A549 (cell line): ENCODE measurements around the gene CTR9. TPM values are rescaled to one million over a fixed set of nuclear protein-coding genes. Genes with fewer than 3 reads are reported as not detected.

Experiments
- ATAC-seq, 2 experiments: fragments of 200-7000 bp in 1 of 2; fragments of >200 bp in 1 of 2; cut with Nextera tagmentation in 1 of 2; cut with Tn5 transposase in 1 of 2; 3 replicates each; pipeline versions ENCODE4 v1.8.0 to v1.9.1; 2018 to 2020; ENCODE audit warnings: mild to moderate bottlenecking in 1 of 2, moderate library complexity in 1 of 2
- CTCF ChIA-PET: fragments of 300-600 bp; sonication (Branson Sonifier 250); formaldehyde crosslinking; extraction: SDS; loops from one replicate; lab custom pipeline; 2021; ENCODE audit warnings: antibody characterized with exemption, inconsistent platforms; lab: Yijun Ruan, JAX
- POLR2A ChIA-PET: fragments of 350-600 bp; formaldehyde crosslinking; extraction: SDS; loops from one replicate; lab custom pipeline; 2021; ENCODE audit warnings: antibody characterized with exemption, inconsistent platforms; lab: Yijun Ruan, JAX
- DNase-seq, 2 experiments: peaks; one replicate each; pipeline versions ENCODE4 v3.0.0 to v3.0.0-alpha.2; 2011 to 2016; ENCODE audit warnings: low read depth in 1 of 2, low spot score in 1 of 2
- FAIRE-seq: peaks from 2 replicates; lab custom pipeline; 2011; peaks lifted over from hg19 to GRCh38; lab: Jason Lieb, UNC
- H3K27ac ChIP-seq, 2 experiments: fragments of >200 bp; sonication (Bioruptor Twin); formaldehyde crosslinking; 3 replicates each; pipeline ENCODE4 v1.5.1; 2016 to 2017
- H3K4me1 ChIP-seq: fragments of >200 bp; sonication (Bioruptor Twin); formaldehyde crosslinking; 3 replicates; pipeline ENCODE4 v1.6.1; 2016
- H3K4me2 ChIP-seq: fragments of >200 bp; sonication (Bioruptor Twin); formaldehyde crosslinking; 3 replicates; pipeline ENCODE4 v1.6.1; 2016
- H3K4me3 ChIP-seq: fragments of >200 bp; sonication (Bioruptor Twin); formaldehyde crosslinking; 3 replicates; pipeline ENCODE4 v1.5.1; 2016
- H3K9me3 ChIP-seq: fragments of >200 bp; sonication (Bioruptor Twin); formaldehyde crosslinking; 3 replicates; pipeline ENCODE4 v1.6.1; 2016
- BHLHE40 ChIP-seq: IDR thresholded peaks from 2 replicates; pipeline ENCODE4 v1.6.1; 2012; ENCODE audit warnings: low read depth, low read length, inconsistent platforms
- CBX8 ChIP-seq: fragments of 200-600 bp; sonication (generic); IDR thresholded peaks from 2 replicates; pipeline ENCODE4 v1.6.1; 2016
- CHD2 ChIP-seq: fragments of 150-350 bp; IDR thresholded peaks from 2 replicates; pipeline ENCODE4 v1.6.1; 2014; ENCODE audit warnings: low read length; ENCODE audit not compliant: partially characterized antibody
- EHMT2 ChIP-seq: fragments of 200-600 bp; sonication (generic); IDR thresholded peaks from 2 replicates; pipeline ENCODE4 v1.6.1; 2016; ENCODE audit warnings: antibody characterized with exemption, low read depth, mild to moderate bottlenecking, moderate library complexity
- FOSB ChIP-seq: fragments of 250-450 bp; sonication (Bioruptor Pico); IDR thresholded peaks from 2 replicates; pipeline ENCODE4 v1.5.0; 2020; ENCODE audit warnings: mild to moderate bottlenecking, moderate library complexity
- FOSL2 ChIP-seq, 2 experiments: fragments of 450-650 bp in 1 of 2; fragments of >200 bp in 1 of 2; sonication (Bioruptor Twin) in 1 of 2; formaldehyde crosslinking; IDR thresholded peaks; 2 replicates each; pipeline versions ENCODE4 v1.5.0 to v1.6.1; 2016 to 2020; ENCODE audit warnings: mild to moderate bottlenecking in 1 of 2, moderate library complexity in 1 of 2
- HDAC2 ChIP-seq: fragments of 200-600 bp; sonication (generic); IDR thresholded peaks from 2 replicates; pipeline ENCODE4 v1.6.1; 2016
- HES2 ChIP-seq: fragments of >200 bp; sonication (Bioruptor Twin); formaldehyde crosslinking; IDR thresholded peaks from 2 replicates; pipeline ENCODE4 v1.6.1; 2016
- HEYL ChIP-seq: fragments of 250-450 bp; sonication (Bioruptor Pico); IDR thresholded peaks from 2 replicates; pipeline ENCODE4 v1.8.0; 2021; ENCODE audit warnings: mild to moderate bottlenecking, moderate library complexity
- HOXB13 ChIP-seq: fragments of 250-450 bp; sonication (Bioruptor Pico); IDR thresholded peaks from 2 replicates; pipeline ENCODE4 v1.5.0; 2020; ENCODE audit warnings: low read depth, mild to moderate bottlenecking, moderate library complexity
- HOXB5 ChIP-seq: fragments of 250-450 bp; sonication (Bioruptor Pico); IDR thresholded peaks from 2 replicates; pipeline ENCODE4 v1.5.0; 2020; ENCODE audit warnings: mild to moderate bottlenecking, moderate library complexity
- JUN ChIP-seq, 2 experiments: fragments of >200 bp; sonication (Bioruptor Twin); formaldehyde crosslinking; IDR thresholded peaks; 2 replicates in 1 of 2; 3 replicates in 1 of 2; pipeline ENCODE4 v1.6.1; 2016 to 2017
- KDM1A ChIP-seq: fragments of 200-600 bp; sonication (generic); IDR thresholded peaks from 2 replicates; pipeline ENCODE4 v1.6.1; 2016; ENCODE audit warnings: low read depth, mild to moderate bottlenecking
- MAX ChIP-seq: IDR thresholded peaks from 2 replicates; pipeline ENCODE4 v1.6.1; 2012
- NFE2L2 ChIP-seq: fragments of 150-350 bp; conservative IDR thresholded peaks from 2 replicates; pipeline ENCODE4 v1.6.1; 2014; ENCODE audit warnings: low read length
- NR3C1 ChIP-seq: fragments of >200 bp; sonication (Bioruptor Twin); formaldehyde crosslinking; IDR thresholded peaks from 3 replicates; pipeline ENCODE4 v1.6.1; 2017
- PHF8 ChIP-seq: fragments of 200-600 bp; sonication (generic); IDR thresholded peaks from 2 replicates; pipeline ENCODE4 v1.6.1; 2016; ENCODE audit warnings: low read depth, mild to moderate bottlenecking, antibody characterized with exemption, moderate library complexity, borderline replicate concordance
- RCOR1 ChIP-seq: fragments of 150-350 bp; IDR thresholded peaks from 2 replicates; pipeline ENCODE4 v1.6.1; 2014; ENCODE audit warnings: antibody characterized with exemption, low read length, low read depth
- TFCP2L1 ChIP-seq: fragments of 250-450 bp; sonication (Bioruptor Pico); IDR thresholded peaks from 2 replicates; pipeline ENCODE4 v1.5.0; 2021; ENCODE audit warnings: mild to moderate bottlenecking
- USF2 ChIP-seq: fragments of 450-650 bp; IDR thresholded peaks from 2 replicates; pipeline ENCODE4 v1.6.1; 2014; ENCODE audit warnings: antibody characterized with exemption
- ZFP36 ChIP-seq: fragments of 450-650 bp; IDR thresholded peaks from 2 replicates; pipeline ENCODE4 v1.6.1; 2014; ENCODE audit warnings: borderline replicate concordance; ENCODE audit not compliant: partially characterized antibody
- ZNF302 ChIP-seq: fragments of 250-450 bp; sonication (Bioruptor Pico); IDR thresholded peaks from 2 replicates; pipeline ENCODE4 v1.9.0; 2021; ENCODE audit warnings: inconsistent platforms, mild to moderate bottlenecking, moderate library complexity
- WGBS: methylation state at CpG from one replicate; pipeline ENCODE4 v1.1.6; 2017; ENCODE audit errors: missing lambda C conversion rate; 5-methylcytosine and 5-hydroxymethylcytosine counted together
- polyA plus RNA-seq, 4 experiments: library from polyadenylated mRNA; depleted of rRNA in 3 of 4; stranded (reverse); fragments of >200 nt; fragmentation: RNase III in 1 of 4; extraction: RNeasy Plus Mini Kit Qiagen cat#74134 plus additional on column Dnase treatment in 1 of 4; gene quantifications; 2 replicates in 3 of 4; 3 replicates in 1 of 4; pipeline ENCODE4 v1.2.3, GENCODE V29; 2011 to 2017
- TF ChIP-seq, protein P1 (sequence below): fragments of >200 bp; sonication (Bioruptor Twin); formaldehyde crosslinking; IDR thresholded peaks from 3 replicates; pipeline ENCODE4 v1.5.1; 2016
- TF ChIP-seq, protein P2 (sequence below): IDR thresholded peaks from 2 replicates; pipeline ENCODE4 v1.6.1; 2012; ENCODE audit warnings: low read depth, borderline replicate concordance
- TF ChIP-seq, protein P3 (sequence below): fragments of 200-600 bp; sonication (generic); IDR thresholded peaks from 2 replicates; pipeline ENCODE4 v1.6.1; 2016; ENCODE audit warnings: antibody characterized with exemption, mild to moderate bottlenecking, moderate library complexity

CTR9 gene
- polyA plus RNA-seq, 2 of the 4 experiments (the other 2 are of a cell fraction): 24.8 to 35.0 TPM

DNA sequence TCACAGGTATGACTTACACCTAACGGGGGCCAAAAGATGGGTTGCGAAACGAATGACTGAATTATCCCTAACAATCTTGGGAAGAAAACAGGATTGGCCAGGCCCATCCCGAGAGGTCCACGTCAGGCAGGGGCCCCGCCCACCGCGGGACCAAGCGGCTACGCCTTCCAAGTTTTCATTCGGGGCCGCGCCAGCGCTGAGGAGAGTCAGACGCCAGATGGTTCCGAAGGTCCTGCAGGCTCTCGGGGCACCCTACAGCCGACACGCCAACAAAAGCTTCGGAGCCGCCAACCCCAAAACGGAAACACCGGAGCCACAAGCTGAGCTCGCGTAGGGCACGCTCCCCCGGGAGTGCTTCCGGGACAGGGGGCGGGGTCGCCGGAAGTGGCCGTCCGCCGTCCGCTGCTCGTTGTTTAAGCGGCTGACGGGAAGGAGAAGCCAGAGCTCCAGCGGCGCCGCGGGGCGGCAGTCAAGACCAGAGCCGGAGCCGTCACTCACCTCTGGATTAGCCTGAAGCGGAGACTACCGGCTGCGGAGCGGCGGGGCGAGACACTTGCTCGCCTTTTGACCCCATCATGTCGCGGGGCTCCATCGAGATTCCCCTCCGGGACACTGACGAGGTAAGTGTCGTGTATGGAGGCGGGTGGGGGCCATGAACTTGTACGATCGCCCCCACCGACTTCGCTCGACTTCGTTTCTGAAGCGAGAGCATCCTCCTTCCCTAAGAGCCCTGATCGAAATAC lies at the start of gene CTR9 (continued):
- no peak for TF ChIP-seq USF2
- TF ChIP-seq ZFP36: no peak
- no peak for TF ChIP-seq RCOR1
- TF ChIP-seq FOSL2 (IDR thresholded peaks at IDR 0.05): no peak
- no peak; the same call in 1 of the 2 replicates for TF ChIP-seq FOSL2 (CRISPR knock-in tag; IDR thresholded peaks at IDR 0.05)
- peak; percentile 32 for TF ChIP-seq CHD2
- no peak for TF ChIP-seq HOXB13 (CRISPR knock-in tag)
- TF ChIP-seq, protein P1, sequence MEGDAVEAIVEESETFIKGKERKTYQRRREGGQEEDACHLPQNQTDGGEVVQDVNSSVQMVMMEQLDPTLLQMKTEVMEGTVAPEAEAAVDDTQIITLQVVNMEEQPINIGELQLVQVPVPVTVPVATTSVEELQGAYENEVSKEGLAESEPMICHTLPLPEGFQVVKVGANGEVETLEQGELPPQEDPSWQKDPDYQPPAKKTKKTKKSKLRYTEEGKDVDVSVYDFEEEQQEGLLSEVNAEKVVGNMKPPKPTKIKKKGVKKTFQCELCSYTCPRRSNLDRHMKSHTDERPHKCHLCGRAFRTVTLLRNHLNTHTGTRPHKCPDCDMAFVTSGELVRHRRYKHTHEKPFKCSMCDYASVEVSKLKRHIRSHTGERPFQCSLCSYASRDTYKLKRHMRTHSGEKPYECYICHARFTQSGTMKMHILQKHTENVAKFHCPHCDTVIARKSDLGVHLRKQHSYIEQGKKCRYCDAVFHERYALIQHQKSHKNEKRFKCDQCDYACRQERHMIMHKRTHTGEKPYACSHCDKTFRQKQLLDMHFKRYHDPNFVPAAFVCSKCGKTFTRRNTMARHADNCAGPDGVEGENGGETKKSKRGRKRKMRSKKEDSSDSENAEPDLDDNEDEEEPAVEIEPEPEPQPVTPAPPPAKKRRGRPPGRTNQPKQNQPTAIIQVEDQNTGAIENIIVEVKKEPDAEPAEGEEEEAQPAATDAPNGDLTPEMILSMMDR: peak; percentile 30
- no peak for TF ChIP-seq HDAC2
- peak; percentile 53; the same call in 1 of the 2 replicates for TF ChIP-seq HOXB5 (CRISPR knock-in tag)
- TF ChIP-seq, protein P2, sequence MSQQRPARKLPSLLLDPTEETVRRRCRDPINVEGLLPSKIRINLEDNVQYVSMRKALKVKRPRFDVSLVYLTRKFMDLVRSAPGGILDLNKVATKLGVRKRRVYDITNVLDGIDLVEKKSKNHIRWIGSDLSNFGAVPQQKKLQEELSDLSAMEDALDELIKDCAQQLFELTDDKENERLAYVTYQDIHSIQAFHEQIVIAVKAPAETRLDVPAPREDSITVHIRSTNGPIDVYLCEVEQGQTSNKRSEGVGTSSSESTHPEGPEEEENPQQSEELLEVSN: 0 out of 2 replicates have a peak, but pooled peaks have one; percentile 36
- TF ChIP-seq NR3C1: no peak
- TF ChIP-seq ZNF302 (CRISPR knock-in tag): no peak
- TF ChIP-seq, all 56 proteins: peak for 15

- CTCF ChIA-PET: interaction anchor here (0.9 to 1.0 kb wide), 2 partner anchors 8 to 30 kb away, joined by 3 read pairs; partner anchors contain the start of gene IRAG1
- FAIRE-seq: no peak
- ATAC-seq: no peak
- Histone ChIP-seq H3K27ac (no peak overlapping the region), H3K4me1 (no peaks in the 10 kb centered on the region), H3K4me3 (no peak overlapping the region), H3K9me3 (peaks cover 9% of the 10 kb centered on the region; the same call in 2 of the 3 replicates), H3K4me2 (no peak overlapping the region)
- DNase-seq: no peak
- WGBS: 60% methylated on average over 3 of the region's 3 CpGs
- POLR2A ChIA-PET: no interaction called here
- TF ChIP-seq KDM1A (no peak), FOSB (no peak), BHLHE40 (no peak), MAX (no peak), TFCP2L1 (CRISPR knock-in tag) (no peak), HES2 (no peak), EHMT2 (no peak), ZNF302 (CRISPR knock-in tag) (no peak), HOXB13 (CRISPR knock-in tag) (no peak), PHF8 (no peak), HOXB5 (CRISPR knock-in tag) (no peak), NFE2L2 (no peak), CBX8 (no peak), JUN (IDR thresholded peaks at IDR 0.05) (no peak), USF2 (no peak), HEYL (CRISPR knock-in tag) (no peak)
- TF ChIP-seq, protein P1: no peak
- TF ChIP-seq, protein P3, sequence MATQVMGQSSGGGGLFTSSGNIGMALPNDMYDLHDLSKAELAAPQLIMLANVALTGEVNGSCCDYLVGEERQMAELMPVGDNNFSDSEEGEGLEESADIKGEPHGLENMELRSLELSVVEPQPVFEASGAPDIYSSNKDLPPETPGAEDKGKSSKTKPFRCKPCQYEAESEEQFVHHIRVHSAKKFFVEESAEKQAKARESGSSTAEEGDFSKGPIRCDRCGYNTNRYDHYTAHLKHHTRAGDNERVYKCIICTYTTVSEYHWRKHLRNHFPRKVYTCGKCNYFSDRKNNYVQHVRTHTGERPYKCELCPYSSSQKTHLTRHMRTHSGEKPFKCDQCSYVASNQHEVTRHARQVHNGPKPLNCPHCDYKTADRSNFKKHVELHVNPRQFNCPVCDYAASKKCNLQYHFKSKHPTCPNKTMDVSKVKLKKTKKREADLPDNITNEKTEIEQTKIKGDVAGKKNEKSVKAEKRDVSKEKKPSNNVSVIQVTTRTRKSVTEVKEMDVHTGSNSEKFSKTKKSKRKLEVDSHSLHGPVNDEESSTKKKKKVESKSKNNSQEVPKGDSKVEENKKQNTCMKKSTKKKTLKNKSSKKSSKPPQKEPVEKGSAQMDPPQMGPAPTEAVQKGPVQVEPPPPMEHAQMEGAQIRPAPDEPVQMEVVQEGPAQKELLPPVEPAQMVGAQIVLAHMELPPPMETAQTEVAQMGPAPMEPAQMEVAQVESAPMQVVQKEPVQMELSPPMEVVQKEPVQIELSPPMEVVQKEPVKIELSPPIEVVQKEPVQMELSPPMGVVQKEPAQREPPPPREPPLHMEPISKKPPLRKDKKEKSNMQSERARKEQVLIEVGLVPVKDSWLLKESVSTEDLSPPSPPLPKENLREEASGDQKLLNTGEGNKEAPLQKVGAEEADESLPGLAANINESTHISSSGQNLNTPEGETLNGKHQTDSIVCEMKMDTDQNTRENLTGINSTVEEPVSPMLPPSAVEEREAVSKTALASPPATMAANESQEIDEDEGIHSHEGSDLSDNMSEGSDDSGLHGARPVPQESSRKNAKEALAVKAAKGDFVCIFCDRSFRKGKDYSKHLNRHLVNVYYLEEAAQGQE: no peak
Measured at GRCh38 chr11:10701982-10702381, 49.1 kb upstream of the CTR9 start.
